HEK293 (cell line): ENCODE results near the gene RING1.
"Not testable (repeated sequence)": the region's sequence is repeated elsewhere in the genome, so short reads cannot be mapped to it uniquely, and the experiment has no call there.

Experiments
- CTCF ChIA-PET: fragments of 350-600 bp; formaldehyde crosslinking; extraction: SDS; loops from one replicate; lab custom pipeline; 2021; ENCODE audit warnings: antibody characterized with exemption; lab: Yijun Ruan, JAX
- POLR2A ChIA-PET: fragments of 300-600 bp; formaldehyde crosslinking; extraction: SDS; loops from one replicate; lab custom pipeline; 2020; ENCODE audit warnings: antibody characterized with exemption, inconsistent platforms; lab: Yijun Ruan, JAX
- H3K27ac ChIP-seq: fragments of 200-500 bp; sonication (Bioruptor generic); 2 replicates; pipeline ENCODE4 v1.5.1; 2014; ENCODE audit warnings: low read depth, low read length, control low read depth, inconsistent platforms; ENCODE audit errors: extremely low read depth
- H3K36me3 ChIP-seq, 2 experiments: fragments of 200-500 bp in 1 of 2; sonication (Bioruptor generic) in 1 of 2; 1 replicate in 1 of 2; 2 replicates in 1 of 2; pipeline ENCODE4 v1.5.1; 2014 to 2017; ENCODE audit warnings: inconsistent platforms in 2 of 2, low read length in 2 of 2; ENCODE audit not compliant: control insufficient read depth in 2 of 2, insufficient read depth in 1 of 2
- H3K4me1 ChIP-seq: fragments of 200-500 bp; sonication (Bioruptor generic); 2 replicates; pipeline ENCODE4 v1.5.1; 2014; ENCODE audit warnings: mild to moderate bottlenecking, low read length, inconsistent platforms; ENCODE audit not compliant: control insufficient read depth, insufficient read depth
- H3K4me3 ChIP-seq: 2 replicates; pipeline ENCODE4 v1.5.1; 2011; ENCODE audit warnings: low read depth, mild to moderate bottlenecking, control low read depth, low read length, moderate library complexity
- H3K9me3 ChIP-seq: fragments of 200-500 bp; sonication (Bioruptor generic); 2 replicates; pipeline ENCODE4 v1.5.1; 2014; ENCODE audit warnings: low read depth, low read length, inconsistent platforms; ENCODE audit not compliant: control insufficient read depth, insufficient read depth
- GLI2 ChIP-seq: fragments of 450-650 bp; formaldehyde crosslinking; IDR thresholded peaks from 2 replicates; pipeline ENCODE4; 2017; ENCODE audit warnings: missing biosample characterization, missing genetic modification characterization, low read depth, borderline replicate concordance
- KLF16 ChIP-seq: fragments of 450-650 bp; formaldehyde crosslinking; IDR thresholded peaks from 2 replicates; pipeline ENCODE4 v1.5.1; 2017; ENCODE audit warnings: missing biosample characterization, missing genetic modification characterization
- MYNN ChIP-seq: fragments of 450-650 bp; formaldehyde crosslinking; IDR thresholded peaks from 2 replicates; pipeline ENCODE4 v1.5.1; 2016; ENCODE audit warnings: missing biosample characterization, missing genetic modification characterization, borderline replicate concordance
- PRDM1 ChIP-seq: fragments of 450-650 bp; formaldehyde crosslinking; IDR thresholded peaks from 2 replicates; pipeline ENCODE4; 2016; ENCODE audit warnings: missing biosample characterization, missing genetic modification characterization
- TRIM28 ChIP-seq: IDR thresholded peaks from 2 replicates; pipeline ENCODE4 v1.6.1; 2011; ENCODE audit warnings: low read length, control low read depth, borderline replicate concordance
- ZBTB20 ChIP-seq: fragments of 450-650 bp; formaldehyde crosslinking; IDR thresholded peaks from 2 replicates; pipeline ENCODE4 v1.5.1; 2016; ENCODE audit warnings: missing biosample characterization, missing genetic modification characterization
- ZBTB7A ChIP-seq: fragments of 450-650 bp; formaldehyde crosslinking; IDR thresholded peaks from 2 replicates; pipeline ENCODE4 v1.5.1; 2016; ENCODE audit warnings: low read depth, missing biosample characterization, missing genetic modification characterization
- ZNF169 ChIP-seq: fragments of 450-650 bp; formaldehyde crosslinking; IDR thresholded peaks from 2 replicates; pipeline ENCODE4 v1.5.1; 2016; ENCODE audit warnings: missing biosample characterization, missing genetic modification characterization
- ZNF184 ChIP-seq: fragments of 450-650 bp; IDR thresholded peaks from 2 replicates; pipeline ENCODE4 v1.5.1; 2018; ENCODE audit warnings: missing biosample characterization, mild to moderate bottlenecking, missing genetic modification characterization
- ZNF211 ChIP-seq: fragments of 450-650 bp; formaldehyde crosslinking; IDR thresholded peaks from 2 replicates; pipeline ENCODE4 v1.5.1; 2016; ENCODE audit warnings: low read depth, missing biosample characterization, missing genetic modification characterization
- ZNF221 ChIP-seq: fragments of 450-650 bp; formaldehyde crosslinking; IDR thresholded peaks from 2 replicates; pipeline ENCODE4 v1.5.1; 2017; ENCODE audit warnings: missing biosample characterization, missing genetic modification characterization, borderline replicate concordance
- ZNF514 ChIP-seq: fragments of 450-650 bp; formaldehyde crosslinking; IDR thresholded peaks from 2 replicates; pipeline ENCODE4 v1.5.1; 2016; ENCODE audit warnings: missing biosample characterization, missing genetic modification characterization
- ZNF670 ChIP-seq: fragments of 450-650 bp; formaldehyde crosslinking; IDR thresholded peaks from 2 replicates; pipeline ENCODE4 v1.5.1; 2016; ENCODE audit warnings: missing biosample characterization, missing genetic modification characterization, low read depth
- TF ChIP-seq, protein P1 (sequence below): fragments of 450-650 bp; formaldehyde crosslinking; IDR thresholded peaks from 2 replicates; pipeline ENCODE4 v1.5.1; 2016; ENCODE audit warnings: missing biosample characterization, missing genetic modification characterization
- TF ChIP-seq, protein P2 (sequence below): fragments of 450-650 bp; formaldehyde crosslinking; IDR thresholded peaks from 2 replicates; pipeline ENCODE4 v1.5.1; 2016; ENCODE audit warnings: missing biosample characterization, missing genetic modification characterization
- TF ChIP-seq, protein P3 (sequence below): fragments of 450-650 bp; formaldehyde crosslinking; IDR thresholded peaks from 2 replicates; pipeline ENCODE4 v1.5.1; 2016; ENCODE audit warnings: missing biosample characterization, missing genetic modification characterization
- TF ChIP-seq, protein P4 (sequence below): fragments of 450-650 bp; formaldehyde crosslinking; IDR thresholded peaks from 2 replicates; pipeline ENCODE4 v1.5.1; 2016; ENCODE audit warnings: missing biosample characterization, missing genetic modification characterization
- TF ChIP-seq, protein P5 (sequence below): fragments of 450-650 bp; formaldehyde crosslinking; IDR thresholded peaks from 2 replicates; pipeline ENCODE4 v1.5.1; 2016; ENCODE audit warnings: missing biosample characterization, missing genetic modification characterization

The RING1 gene

DNA sequence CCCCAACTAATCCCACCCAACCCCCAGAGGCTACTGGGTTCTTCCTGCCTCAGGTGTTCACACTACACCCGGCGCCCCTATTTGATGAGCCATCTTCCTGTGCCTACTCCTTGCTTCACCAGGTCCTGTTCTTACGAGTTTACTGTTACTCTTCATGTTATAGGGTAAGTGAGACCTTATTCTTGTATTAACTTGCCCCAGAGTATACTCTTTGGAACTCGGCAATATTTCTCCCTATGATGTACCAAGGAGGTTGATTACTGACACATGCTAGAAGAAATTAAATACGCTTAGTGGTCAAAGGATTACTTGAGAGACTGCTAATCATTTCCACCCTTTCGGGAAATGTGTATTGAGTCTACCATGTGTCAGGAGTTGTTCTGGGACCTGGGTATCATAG lies 8.9 kb downstream of the RING1 start (continued):
- TF ChIP-seq, protein P1, sequence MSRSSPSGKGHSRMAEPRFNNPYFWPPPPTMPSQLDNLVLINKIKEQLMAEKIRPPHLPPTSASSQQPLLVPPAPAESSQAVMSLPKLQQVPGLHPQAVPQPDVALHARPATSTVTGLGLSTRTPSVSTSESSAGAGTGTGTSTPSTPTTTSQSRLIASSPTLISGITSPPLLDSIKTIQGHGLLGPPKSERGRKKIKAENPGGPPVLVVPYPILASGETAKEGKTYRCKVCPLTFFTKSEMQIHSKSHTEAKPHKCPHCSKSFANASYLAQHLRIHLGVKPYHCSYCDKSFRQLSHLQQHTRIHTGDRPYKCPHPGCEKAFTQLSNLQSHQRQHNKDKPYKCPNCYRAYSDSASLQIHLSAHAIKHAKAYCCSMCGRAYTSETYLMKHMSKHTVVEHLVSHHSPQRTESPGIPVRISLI (tag by site-specific recombination) = no peak
- no peak for TF ChIP-seq ZBTB7A (tag by site-specific recombination)
- no peak for TF ChIP-seq MYNN (tag by site-specific recombination)
- no peak for TF ChIP-seq ZNF184 (tag by site-specific recombination)
- no peak for TF ChIP-seq ZNF169 (tag by site-specific recombination)
- TF ChIP-seq GLI2 (tag by site-specific recombination) = no peak
- TF ChIP-seq ZNF221 (tag by site-specific recombination) = no peak
- no peak for TF ChIP-seq ZBTB20 (tag by site-specific recombination)
- TF ChIP-seq, protein P2, sequence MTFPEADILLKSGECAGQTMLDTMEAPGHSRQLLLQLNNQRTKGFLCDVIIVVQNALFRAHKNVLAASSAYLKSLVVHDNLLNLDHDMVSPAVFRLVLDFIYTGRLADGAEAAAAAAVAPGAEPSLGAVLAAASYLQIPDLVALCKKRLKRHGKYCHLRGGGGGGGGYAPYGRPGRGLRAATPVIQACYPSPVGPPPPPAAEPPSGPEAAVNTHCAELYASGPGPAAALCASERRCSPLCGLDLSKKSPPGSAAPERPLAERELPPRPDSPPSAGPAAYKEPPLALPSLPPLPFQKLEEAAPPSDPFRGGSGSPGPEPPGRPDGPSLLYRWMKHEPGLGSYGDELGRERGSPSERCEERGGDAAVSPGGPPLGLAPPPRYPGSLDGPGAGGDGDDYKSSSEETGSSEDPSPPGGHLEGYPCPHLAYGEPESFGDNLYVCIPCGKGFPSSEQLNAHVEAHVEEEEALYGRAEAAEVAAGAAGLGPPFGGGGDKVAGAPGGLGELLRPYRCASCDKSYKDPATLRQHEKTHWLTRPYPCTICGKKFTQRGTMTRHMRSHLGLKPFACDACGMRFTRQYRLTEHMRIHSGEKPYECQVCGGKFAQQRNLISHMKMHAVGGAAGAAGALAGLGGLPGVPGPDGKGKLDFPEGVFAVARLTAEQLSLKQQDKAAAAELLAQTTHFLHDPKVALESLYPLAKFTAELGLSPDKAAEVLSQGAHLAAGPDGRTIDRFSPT (tag by site-specific recombination) = no peak

DNA sequence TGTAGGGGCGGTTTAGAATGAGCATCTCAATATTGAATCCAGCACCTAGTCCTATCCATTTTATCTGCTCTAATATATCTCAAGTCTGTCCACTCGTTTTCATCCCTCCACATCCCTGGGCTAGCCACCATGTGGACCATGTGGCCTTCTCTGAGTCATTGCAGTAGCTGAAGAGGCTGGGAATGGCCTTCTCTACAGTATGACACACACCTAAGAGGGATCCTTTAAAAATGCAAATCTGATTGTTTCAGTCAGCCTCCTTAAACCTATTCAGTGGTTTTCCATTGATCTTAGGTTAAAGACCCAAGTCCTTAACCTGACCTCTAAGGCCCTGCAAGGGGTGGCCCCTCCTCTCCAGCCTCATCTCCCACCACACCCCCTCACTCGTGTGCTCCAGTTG lies 9.4 kb downstream of the RING1 start:
- CTCF ChIA-PET = interaction anchor here (0.6 kb wide), 1 partner anchor 1403 kb away, joined by 3 read pairs; no protein-coding TSS in a partner anchor
- no peaks in the 10 kb centered on the region for H3K9me3 ChIP-seq
- no peak overlapping the region for H3K27ac ChIP-seq
- peaks cover 5% of the 10 kb centered on the region for H3K4me1 ChIP-seq
- no peak overlapping the region for H3K4me3 ChIP-seq
- no peaks in the 10 kb centered on the region for H3K36me3 ChIP-seq
- POLR2A ChIA-PET = interaction anchor here (2.2 kb wide), 1 partner anchor 9 kb away, joined by 7 read pairs; the partner anchor contains the start of gene RING1
- TF ChIP-seq KLF16 (no peak), ZNF211 (tag by site-specific recombination) (no peak), ZNF514 (tag by site-specific recombination) (no peak), TRIM28 (no peak)

DNA sequence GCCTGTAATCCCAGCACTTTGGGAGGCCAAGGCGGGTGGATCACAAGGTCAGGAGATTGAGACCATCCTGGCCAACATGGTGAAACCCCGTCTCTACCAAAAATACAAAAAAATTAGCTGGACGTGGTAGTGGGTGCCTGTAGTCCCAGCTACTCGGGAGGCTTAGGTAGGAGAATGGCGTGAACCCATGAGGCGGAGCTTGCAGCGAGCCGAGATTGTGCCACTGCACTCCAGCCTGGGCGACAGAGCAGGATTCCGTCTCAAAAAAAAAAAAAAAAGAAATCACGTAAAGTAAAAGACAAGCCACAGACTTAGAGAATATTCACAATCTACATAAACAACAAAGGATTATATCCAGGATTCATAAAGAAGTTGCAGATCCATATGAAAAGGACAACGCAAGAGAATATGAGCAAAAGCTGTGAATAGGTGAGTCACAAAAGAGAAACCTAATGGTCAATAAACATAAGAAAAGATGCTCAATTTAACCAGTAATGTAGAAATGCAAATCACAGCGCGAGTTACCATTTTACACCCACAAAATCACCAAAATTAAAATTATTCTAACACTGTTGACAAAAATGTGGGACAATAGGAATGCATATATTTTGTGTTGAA lies 18.3 kb downstream of the RING1 start:
- H3K27ac ChIP-seq, H3K9me3 ChIP-seq, H3K36me3 ChIP-seq, H3K4me3 ChIP-seq, H3K4me1 ChIP-seq: not testable (repeated sequence)
- ChIA-PET CTCF (interaction anchor here (0.6 to 1.3 kb wide), 3 partner anchors 16 to 227 kb away, joined by 3 to 4 read pairs (median 4); no protein-coding TSS in a partner anchor), POLR2A (interaction anchor here (1.0 to 1.1 kb wide), 2 partner anchors 9 to 14 kb away, joined by 3 read pairs; no protein-coding TSS in a partner anchor)

DNA sequence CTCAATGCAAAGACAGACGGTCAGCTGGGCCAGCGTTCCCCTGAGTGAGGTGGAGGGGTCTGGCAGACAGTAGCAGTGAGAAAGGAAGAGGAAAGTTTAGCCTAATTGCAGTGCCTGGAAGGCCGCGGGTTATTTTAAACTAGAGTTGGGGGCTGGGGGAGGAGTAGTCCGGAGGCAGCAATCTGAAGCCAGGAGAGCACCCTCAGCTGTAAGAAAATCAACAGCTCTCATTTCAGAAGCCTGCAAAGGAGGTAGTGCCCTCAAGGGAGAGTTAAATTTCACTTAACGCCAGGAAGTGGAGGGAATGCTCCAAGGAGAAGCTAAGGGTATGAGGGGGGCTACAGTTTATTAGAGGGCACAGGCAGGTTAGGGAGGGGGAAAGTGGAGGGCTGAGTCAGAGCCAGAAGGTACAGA lies 26.9 kb downstream of the RING1 start:
- Histone ChIP-seq H3K36me3 (no peaks in the 10 kb centered on the region), H3K27ac (peak overlapping the region; percentile 9; the same call in 1 of the 2 replicates), H3K9me3 (no peaks in the 10 kb centered on the region), H3K4me3 (no peak overlapping the region), H3K4me1 (peaks cover 6% of the 10 kb centered on the region)
- ChIA-PET POLR2A (interaction anchor here (0.9 kb wide), 1 partner anchor 9 kb away, joined by 3 read pairs; no protein-coding TSS in a partner anchor), CTCF (interaction anchor here (0.6 to 2.8 kb wide), 5 partner anchors 13 to 453 kb away, joined by 3 to 12 read pairs (median 5); no protein-coding TSS in a partner anchor)
- TF ChIP-seq, protein P3, sequence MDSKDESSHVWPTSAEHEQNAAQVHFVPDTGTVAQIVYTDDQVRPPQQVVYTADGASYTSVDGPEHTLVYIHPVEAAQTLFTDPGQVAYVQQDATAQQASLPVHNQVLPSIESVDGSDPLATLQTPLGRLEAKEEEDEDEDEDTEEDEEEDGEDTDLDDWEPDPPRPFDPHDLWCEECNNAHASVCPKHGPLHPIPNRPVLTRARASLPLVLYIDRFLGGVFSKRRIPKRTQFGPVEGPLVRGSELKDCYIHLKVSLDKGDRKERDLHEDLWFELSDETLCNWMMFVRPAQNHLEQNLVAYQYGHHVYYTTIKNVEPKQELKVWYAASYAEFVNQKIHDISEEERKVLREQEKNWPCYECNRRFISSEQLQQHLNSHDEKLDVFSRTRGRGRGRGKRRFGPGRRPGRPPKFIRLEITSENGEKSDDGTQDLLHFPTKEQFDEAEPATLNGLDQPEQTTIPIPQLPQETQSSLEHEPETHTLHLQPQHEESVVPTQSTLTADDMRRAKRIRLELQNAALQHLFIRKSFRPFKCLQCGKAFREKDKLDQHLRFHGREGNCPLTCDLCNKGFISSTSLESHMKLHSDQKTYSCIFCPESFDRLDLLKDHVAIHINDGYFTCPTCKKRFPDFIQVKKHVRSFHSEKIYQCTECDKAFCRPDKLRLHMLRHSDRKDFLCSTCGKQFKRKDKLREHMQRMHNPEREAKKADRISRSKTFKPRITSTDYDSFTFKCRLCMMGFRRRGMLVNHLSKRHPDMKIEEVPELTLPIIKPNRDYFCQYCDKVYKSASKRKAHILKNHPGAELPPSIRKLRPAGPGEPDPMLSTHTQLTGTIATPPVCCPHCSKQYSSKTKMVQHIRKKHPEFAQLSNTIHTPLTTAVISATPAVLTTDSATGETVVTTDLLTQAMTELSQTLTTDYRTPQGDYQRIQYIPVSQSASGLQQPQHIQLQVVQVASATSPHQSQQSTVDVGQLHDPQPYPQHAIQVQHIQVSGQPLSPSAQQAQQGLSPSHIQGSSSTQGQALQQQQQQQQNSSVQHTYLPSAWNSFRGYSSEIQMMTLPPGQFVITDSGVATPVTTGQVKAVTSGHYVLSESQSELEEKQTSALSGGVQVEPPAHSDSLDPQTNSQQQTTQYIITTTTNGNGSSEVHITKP = peak; percentile 76
- TF ChIP-seq ZNF221 (tag by site-specific recombination) (no peak), PRDM1 (tag by site-specific recombination) (peak; percentile 80), ZNF670 (tag by site-specific recombination) (no peak)
- TF ChIP-seq, protein P4, sequence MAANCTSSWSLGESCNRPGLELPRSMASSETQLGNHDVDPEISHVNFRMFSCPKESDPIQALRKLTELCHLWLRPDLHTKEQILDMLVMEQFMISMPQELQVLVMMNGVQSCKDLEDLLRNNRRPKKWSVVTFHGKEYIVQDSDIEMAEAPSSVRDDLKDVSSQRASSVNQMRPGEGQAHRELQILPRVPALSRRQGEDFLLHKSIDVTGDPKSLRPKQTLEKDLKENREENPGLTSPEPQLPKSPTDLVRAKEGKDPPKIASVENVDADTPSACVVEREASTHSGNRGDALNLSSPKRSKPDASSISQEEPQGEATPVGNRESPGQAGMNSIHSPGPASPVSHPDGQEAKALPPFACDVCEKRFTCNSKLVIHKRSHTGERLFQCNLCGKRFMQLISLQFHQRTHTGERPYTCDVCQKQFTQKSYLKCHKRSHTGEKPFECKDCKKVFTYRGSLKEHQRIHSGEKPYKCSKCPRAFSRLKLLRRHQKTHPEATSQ (tag by site-specific recombination) = no peak
- TF ChIP-seq, protein P5, sequence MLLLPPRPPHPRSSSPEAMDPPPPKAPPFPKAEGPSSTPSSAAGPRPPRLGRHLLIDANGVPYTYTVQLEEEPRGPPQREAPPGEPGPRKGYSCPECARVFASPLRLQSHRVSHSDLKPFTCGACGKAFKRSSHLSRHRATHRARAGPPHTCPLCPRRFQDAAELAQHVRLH = no peak
